Breast epithelium (tissue), 3 donors: ENCODE results near the gene TRIM74.
"Not testable (repeated sequence)": the region's sequence is repeated elsewhere in the genome, so short reads cannot be mapped to it uniquely, and the experiment has no call there.

Experiments used
- CTCF ChIP-seq, 3 donors: fragments of 450-650 bp; IDR thresholded peaks; one replicate each; pipeline ENCODE4 v1.5.1; 2016 to 2017; ENCODE audit warnings: antibody characterized with exemption in 3 of 3, mild to moderate bottlenecking in 3 of 3, moderate library complexity in 3 of 3
- POLR2A ChIP-seq: fragments of 450-650 bp; IDR thresholded peaks from one replicate; pipeline ENCODE4 v1.6.1; 2016; ENCODE audit warnings: antibody characterized with exemption, mild to moderate bottlenecking, moderate library complexity
- POLR2AphosphoS5 ChIP-seq, 3 donors: sonication (generic); formaldehyde crosslinking; IDR thresholded peaks; one replicate each; pipeline ENCODE4 v1.6.1; 2017; ENCODE audit warnings: antibody characterized with exemption in 3 of 3

- TF ChIP-seq CTCF (IDR thresholded peaks at IDR 0.05); POLR2A; POLR2AphosphoS5 (IDR thresholded peaks at IDR 0.05): not testable (repeated sequence)
These were observed 20.0 kb downstream of the TRIM74 start for GRCh38 chr7:72949276-72949675.
